H1 (cell line): ENCODE measurements around the gene METTL1. TPM values are rescaled to one million over a fixed set of nuclear protein-coding genes. Genes with fewer than 3 reads are reported as not detected.

Source experiments
- CTCF ChIA-PET: fragments of 300-600 bp; sonication (Branson Sonifier 250); formaldehyde crosslinking; loops from one replicate; lab custom pipeline; 2021; ENCODE audit not compliant: partially characterized antibody; lab: Charles Lee
- POLR2A ChIA-PET: fragments of 300-600 bp; sonication (Branson Sonifier 250); formaldehyde crosslinking; loops from one replicate; lab custom pipeline; 2021; ENCODE audit warnings: inconsistent platforms; ENCODE audit not compliant: partially characterized antibody; lab: Charles Lee
- DNase-seq, 2 experiments: peaks; one replicate each; pipeline versions ENCODE4 v3.0.0 to v3.0.0-alpha.2; 2010 to 2022; ENCODE audit warnings: low spot score in 2 of 2, low read depth in 1 of 2, mixed read lengths in 1 of 2
- FAIRE-seq: peaks from 2 replicates; lab custom pipeline; 2011; peaks lifted over from hg19 to GRCh38; lab: Jason Lieb, UNC
- H2AFZ ChIP-seq: 2 replicates; pipeline ENCODE4 v1.8.1; 2012; ENCODE audit warnings: low read length, inconsistent platforms
- H2AK5ac ChIP-seq: 2 replicates; pipeline ENCODE4 v1.6.1; 2013; ENCODE audit warnings: low read depth, low read length
- H2BK120ac ChIP-seq: replicated peaks from 2 replicates; pipeline ENCODE3; 2013; ENCODE audit warnings: low read depth, low read length, inconsistent platforms
- H2BK12ac ChIP-seq: 2 replicates; pipeline ENCODE4 v1.6.1; 2013; ENCODE audit warnings: low read depth, low read length
- H2BK15ac ChIP-seq: 2 replicates; pipeline ENCODE4 v1.6.1; 2013; ENCODE audit warnings: low read length
- H2BK20ac ChIP-seq: 2 replicates; pipeline ENCODE4 v1.6.1; 2013; ENCODE audit warnings: low read length
- H2BK5ac ChIP-seq: 2 replicates; pipeline ENCODE4 v1.6.1; 2013; ENCODE audit warnings: low read depth, low read length
- H3K14ac ChIP-seq: 2 replicates; pipeline ENCODE4 v1.6.1; 2013; ENCODE audit warnings: inconsistent platforms; ENCODE audit not compliant: insufficient read length
- H3K18ac ChIP-seq: 2 replicates; pipeline ENCODE4 v1.6.1; 2013; ENCODE audit warnings: low read length; ENCODE audit errors: extremely low read depth
- H3K23ac ChIP-seq: 2 replicates; pipeline ENCODE4 v1.6.1; 2013; ENCODE audit warnings: inconsistent platforms; ENCODE audit not compliant: insufficient read length
- H3K23me2 ChIP-seq: 2 replicates; pipeline ENCODE4 v1.6.1; 2013; ENCODE audit warnings: low read depth, low read length
- H3K27ac ChIP-seq: 2 replicates; pipeline ENCODE4 v1.6.1; 2011; ENCODE audit warnings: low read depth, low read length, inconsistent platforms
- H3K27me3 ChIP-seq, 4 experiments: replicated peaks in 1 of 4; 1 replicate in 1 of 4; 2 replicates in 3 of 4; pipeline versions ENCODE4 v1.6.1 to v1.8.1; 2011 to 2013; ENCODE audit warnings: low read length in 3 of 4, mild to moderate bottlenecking in 3 of 4, inconsistent platforms in 2 of 4, mixed read lengths in 2 of 4, moderate library complexity in 1 of 4; ENCODE audit not compliant: control insufficient read depth in 3 of 4, insufficient read depth in 3 of 4; ENCODE audit errors: extremely low read depth in 1 of 4
- H3K36me3 ChIP-seq, 4 experiments: 2 replicates each; pipeline versions ENCODE4 v1.6.1 to v1.8.1; 2011 to 2013; ENCODE audit warnings: mild to moderate bottlenecking in 4 of 4, low read length in 3 of 4, moderate library complexity in 2 of 4, control low read depth in 1 of 4, inconsistent platforms in 1 of 4; ENCODE audit not compliant: insufficient read depth in 4 of 4, control insufficient read depth in 2 of 4
- H3K4ac ChIP-seq: replicated peaks from 2 replicates; pipeline ENCODE3; 2013; ENCODE audit warnings: low read length, low read depth, mixed read lengths, inconsistent platforms; ENCODE audit not compliant: insufficient read length
- H3K4me1 ChIP-seq, 4 experiments: replicated peaks in 1 of 4; 1 replicate in 1 of 4; 2 replicates in 3 of 4; pipeline versions ENCODE4 v1.6.1 to v1.8.1; 2011 to 2013; ENCODE audit warnings: low read length in 3 of 4, inconsistent platforms in 2 of 4, mixed read lengths in 1 of 4; ENCODE audit not compliant: insufficient read depth in 4 of 4, control insufficient read depth in 3 of 4
- H3K4me2 ChIP-seq, 2 experiments: 2 replicates each; pipeline versions ENCODE4 v1.6.1 to v1.8.1; 2011 to 2013; ENCODE audit warnings: low read depth in 2 of 2, low read length in 2 of 2, control low read depth in 1 of 2, inconsistent platforms in 1 of 2, mild to moderate bottlenecking in 1 of 2; ENCODE audit not compliant: insufficient read depth in 1 of 2
- H3K4me3 ChIP-seq, 4 experiments: fragments of 200-600, 300-600 bp in 1 of 4; sonication (generic), shearing (Covaris generic), sonication (Bioruptor Twin) in 1 of 4; 2 replicates each; pipeline versions ENCODE4 v1.5.1 to v1.8.1; 2011 to 2016; ENCODE audit warnings: low read length in 4 of 4, low read depth in 3 of 4, control low read depth in 2 of 4, inconsistent platforms in 2 of 4, mild to moderate bottlenecking in 2 of 4, mixed read lengths in 1 of 4, moderate library complexity in 1 of 4; ENCODE audit not compliant: insufficient read depth in 2 of 4; ENCODE audit errors: extremely low read depth in 1 of 4
- H3K56ac ChIP-seq: replicated peaks from 2 replicates; pipeline ENCODE3; 2013; ENCODE audit warnings: low read depth, mild to moderate bottlenecking, mixed read lengths, low read length, inconsistent platforms; ENCODE audit not compliant: insufficient read length
- H3K79me1 ChIP-seq: 2 replicates; pipeline ENCODE4 v1.6.1; 2013; ENCODE audit warnings: low read depth, low read length, control low read depth
- H3K79me2 ChIP-seq, 2 experiments: 2 replicates each; pipeline versions ENCODE4 v1.6.1 to v1.8.1; 2012 to 2013; ENCODE audit warnings: low read length in 2 of 2, mild to moderate bottlenecking in 2 of 2, inconsistent platforms in 1 of 2; ENCODE audit not compliant: insufficient read depth in 2 of 2, control insufficient read depth in 1 of 2
- H3K9ac ChIP-seq, 4 experiments: replicated peaks in 1 of 4; 1 replicate in 1 of 4; 2 replicates in 3 of 4; pipeline versions ENCODE4 v1.6.1 to v1.8.1; 2011 to 2013; ENCODE audit warnings: low read depth in 3 of 4, low read length in 3 of 4, control low read depth in 2 of 4, mild to moderate bottlenecking in 2 of 4, moderate library complexity in 2 of 4, inconsistent platforms in 1 of 4; ENCODE audit errors: extremely low read depth in 1 of 4
- H3K9me3 ChIP-seq, 2 experiments: 2 replicates each; pipeline versions ENCODE4 v1.6.1 to v1.8.1; 2012 to 2013; ENCODE audit warnings: mild to moderate bottlenecking in 2 of 2, moderate library complexity in 2 of 2, control low read depth in 1 of 2, inconsistent platforms in 1 of 2, low read depth in 1 of 2, low read length in 1 of 2, mixed read lengths in 1 of 2; ENCODE audit not compliant: insufficient read depth in 2 of 2
- H4K20me1 ChIP-seq, 2 experiments: replicated peaks in 1 of 2; 2 replicates each; pipeline versions ENCODE3 to v1.8.1; 2011 to 2013; ENCODE audit warnings: inconsistent platforms in 2 of 2, low read length in 2 of 2, mild to moderate bottlenecking in 1 of 2; ENCODE audit not compliant: insufficient read depth in 2 of 2, control insufficient read depth in 1 of 2
- H4K5ac ChIP-seq: 2 replicates; pipeline ENCODE4 v1.6.1; 2013; ENCODE audit warnings: low read length, low read depth, mixed read lengths, inconsistent platforms; ENCODE audit not compliant: insufficient read length
- H4K8ac ChIP-seq: 2 replicates; pipeline ENCODE4 v1.8.0; 2013; ENCODE audit warnings: mild to moderate bottlenecking, moderate library complexity, low read length, inconsistent platforms; ENCODE audit not compliant: insufficient read depth; ENCODE audit errors: extremely low read depth
- H4K91ac ChIP-seq: replicated peaks from 2 replicates; pipeline ENCODE3; 2013; ENCODE audit warnings: low read length, mixed read lengths, inconsistent platforms; ENCODE audit not compliant: insufficient read length
- FOSL1 ChIP-seq: IDR thresholded peaks from 2 replicates; pipeline ENCODE4 v1.6.1; 2011; ENCODE audit warnings: mild to moderate bottlenecking, low read depth, low read length, moderate library complexity; ENCODE audit not compliant: insufficient read depth
- POLR2A ChIP-seq, 2 experiments: IDR thresholded peaks; 1 replicate in 1 of 2; 2 replicates in 1 of 2; pipeline ENCODE4 v1.6.1; 2011; ENCODE audit warnings: low read depth in 2 of 2, low read length in 2 of 2, mild to moderate bottlenecking in 2 of 2; ENCODE audit errors: control extremely low read depth in 1 of 2
- SIN3A ChIP-seq, 2 experiments: IDR thresholded peaks in 1 of 2; conservative IDR thresholded peaks in 1 of 2; 2 replicates each; pipeline ENCODE4 v1.6.1; 2011 to 2012; ENCODE audit warnings: low read length in 2 of 2, improper control_type of control experiment in 1 of 2, low read depth in 1 of 2, mild to moderate bottlenecking in 1 of 2
- WGBS, 2 experiments: shearing (Covaris generic) in 1 of 2; methylation state at CpG; one replicate each; pipeline versions ENCODE4 v1.1.6 to v1.1.7; 2013 to 2015; ENCODE audit warnings: low lambda C conversion rate in 2 of 2, mixed read lengths in 2 of 2, inconsistent platforms in 1 of 2, low coverage in 1 of 2, missing lambda C conversion rate in 1 of 2; ENCODE audit not compliant: insufficient replicate concordance in 2 of 2, insufficient coverage in 1 of 2, insufficient read length in 1 of 2; ENCODE audit errors: extremely low coverage in 1 of 2, missing lambda C conversion rate in 1 of 2; 5-methylcytosine and 5-hydroxymethylcytosine counted together
- polyA plus RNA-seq, 7 experiments: library from polyadenylated mRNA; depleted of rRNA in 3 of 7; stranded (reverse) in 5 of 7; unstranded in 2 of 7; fragments of >200 nt in 5 of 7; fragments of 200-250 nt in 2 of 7; gene quantifications; 1 replicate in 5 of 7; 2 replicates in 1 of 7; 4 replicates in 1 of 7; pipeline versions ENCODE4 v1.2.1 to v1.2.3, GENCODE V29; 2011 to 2013; ENCODE audit warnings: missing spikeins in 2 of 7, mixed read lengths in 2 of 7
- total RNA-seq: library from RNA; stranded (reverse); fragmentation: NEBNext Ultra II Directional; extraction: Animal tissue kit (Norgen Biotek cat#: 25700); gene quantifications from 2 replicates; pipeline ENCODE4 v1.2.1, GENCODE V29; 2021

METTL1 gene
- total and polyA plus RNA-seq, 2 of the 8 experiments (the other 6 are each of a cell fraction or from before 2014, with no cell fraction given), result 40.5 to 46.0 TPM

DNA sequence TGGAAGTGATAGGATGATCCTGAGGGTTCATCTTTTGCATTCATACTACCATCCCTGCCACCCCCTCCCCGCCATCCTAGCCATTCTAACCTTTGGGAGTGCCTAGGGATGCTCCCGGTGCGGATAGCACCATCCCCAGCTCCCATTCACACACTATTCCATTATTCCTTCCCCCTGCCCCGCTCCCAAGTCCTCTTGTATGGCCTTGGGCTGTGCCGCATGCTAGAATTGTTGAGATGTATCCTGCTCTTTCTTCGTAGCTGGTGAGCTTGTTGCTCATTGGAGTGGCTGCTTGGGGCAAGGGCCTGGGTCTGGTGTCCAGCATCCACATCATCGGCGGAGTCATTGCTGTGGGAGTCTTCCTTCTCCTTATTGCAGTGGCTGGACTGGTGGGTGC, 26.4 kb downstream of the METTL1 start:
- Histone ChIP-seq H2AK5ac (0 out of 2 replicates have a peak overlapping the region, but pooled peaks have one; percentile 27), H4K20me1 (peaks cover 0 to 2% of the 10 kb centered on the region in 2 experiments), H3K79me2 (peaks cover under 1 to 4% of the 10 kb centered on the region in 2 experiments; a peak in 3 of 4 replicates), H3K79me1 (peaks cover 9% of the 10 kb centered on the region), H3K4ac (peak overlapping the region; percentile 57), H3K4me2 (peak overlapping the region; percentile 91 to 97), H3K27ac (peak overlapping the region; percentile 41; the same call in 1 of the 2 replicates), H3K9me3 (no peaks in the 10 kb centered on the region), H3K14ac (no peak overlapping the region), H3K4me1 (peaks cover 0 to 5% (median 4%) of the 10 kb centered on the region in 4 experiments; a peak in 4 of 7 replicates), H2BK12ac (peak overlapping the region; percentile 21; the same call in 1 of the 2 replicates), H3K56ac (no peak overlapping the region), H2BK120ac (peak overlapping the region; percentile 39), H3K9ac (peak overlapping the region in 3 of 4 experiments; percentile 41 to 86 (median 83); a peak in 6 of 7 replicates), H4K91ac (peak overlapping the region; percentile 56), H4K5ac (peak overlapping the region; percentile 47), H2BK20ac (no peak overlapping the region), H2AFZ (no peak overlapping the region), H3K23ac (no peak overlapping the region), H2BK5ac (peak overlapping the region; percentile 76; the same call in 1 of the 2 replicates), H3K4me3 (peak overlapping the region; percentile 66 to 85 (median 74)), H3K27me3 (peaks cover 3 to 15% (median 12%) of the 10 kb centered on the region in 4 experiments), H3K23me2 (peaks cover 4% of the 10 kb centered on the region), H3K18ac (peak overlapping the region; percentile 83; the same call in 1 of the 2 replicates), H2BK15ac (peak overlapping the region; percentile 53; the same call in 1 of the 2 replicates), H3K36me3 (peaks cover 19 to 43% (median 32%) of the 10 kb centered on the region in 4 experiments), H4K8ac (no peak overlapping the region)
- no peak for DNase-seq
- POLR2A ChIA-PET, result interaction anchor here (0.7 to 4.4 kb wide), 26 partner anchors 9 to 198 kb away, joined by 3 to 35 read pairs (median 4); partner anchors contain the start of genes ARHGEF25, CYP27B1, DCTN2 and EEF1AKMT3
- TF ChIP-seq FOSL1, result no peak
- peak in 1 of 2 experiments; percentile 69; a peak in 1 of 3 replicates for TF ChIP-seq POLR2A (IDR thresholded peaks at IDR 0.05; ENCODE audit: control extremely low read depth in 1 of 2, low read depth in 2 of 2, low read length in 2 of 2)
- no peak for TF ChIP-seq SIN3A (conservative IDR thresholded peaks at IDR 0.05 in 1 of 2, IDR thresholded peaks at IDR 0.05 in 1 of 2; ENCODE audit: low read depth in 1 of 2, low read length in 2 of 2)
- WGBS, 2 experiments, result 54% methylated on average over 8 of the region's 8 CpGs; no CpG with 5 or more reads in 1 of the 2 experiments
- CTCF ChIA-PET, result interaction anchor here (1.0 to 2.0 kb wide), 7 partner anchors 8 to 37 kb away, joined by 4 to 7 read pairs (median 5); partner anchors contain the start of gene TSFM
- FAIRE-seq, result no peak
